Mesenteric fat pad (tissue), 1 donor: ENCODE measurements around the gene CHRNA4. TPM values are rescaled to one million over a fixed set of nuclear protein-coding genes. Genes with fewer than 3 reads are reported as not detected.
"Not testable (repeated sequence)": the region's sequence is repeated elsewhere in the genome, so short reads cannot be mapped to it uniquely, and the experiment has no call there.

Experiments used
- DNase-seq: peaks from one replicate; pipeline ENCODE4 v3.0.0-alpha.2; 2020; ENCODE audit warnings: low spot score
- total RNA-seq: library from RNA; stranded (reverse); fragmentation: NEBNext Ultra II Directional; extraction: Animal tissue kit (Norgen Biotek cat#: 25700); gene quantifications from one replicate; pipeline ENCODE4 v1.2.1, GENCODE V29; 2021
- donor health status: DM: yes; HTN: yes; CAD: no.

The CHRNA4 gene
- total RNA-seq, 1 donor from 2014 or later, result not detected

DNA sequence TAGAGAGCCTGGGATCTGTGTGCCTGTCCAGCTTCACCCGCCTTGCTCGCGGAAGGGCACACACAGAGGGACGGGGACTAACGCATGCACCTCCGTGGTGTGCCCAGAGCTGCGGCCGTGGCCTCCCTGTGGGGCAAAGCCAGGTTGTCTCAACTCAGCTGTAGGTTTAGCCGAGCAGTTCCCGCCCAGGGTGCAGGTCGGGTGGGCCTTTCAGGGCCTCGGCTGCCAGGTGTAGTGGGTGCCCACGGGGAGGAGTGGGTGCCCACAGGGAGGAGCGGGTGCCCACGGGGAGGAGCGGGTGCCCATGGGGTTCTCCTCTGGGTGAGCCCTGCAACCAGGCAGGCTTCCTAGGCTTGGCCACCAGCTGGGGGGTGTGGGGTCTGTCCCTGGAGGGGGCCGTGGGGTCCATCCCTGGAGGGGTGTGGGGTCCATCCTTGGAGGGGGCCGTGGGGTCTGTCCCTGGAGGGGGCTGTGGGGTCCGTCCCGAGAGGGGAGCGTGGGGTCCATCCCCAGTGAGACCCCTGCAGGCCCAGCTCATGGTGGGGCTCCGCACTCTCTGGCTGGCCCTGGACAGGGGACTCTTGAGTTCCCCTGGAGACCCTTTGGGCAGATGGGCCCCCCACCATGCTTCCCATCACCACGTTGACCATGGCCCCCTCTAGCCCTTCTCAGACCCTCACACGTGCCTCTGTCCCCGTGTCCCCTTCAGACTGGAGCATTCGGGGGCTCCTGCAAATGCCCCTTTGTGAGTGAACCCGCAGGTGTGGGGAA, 37.8 kb upstream of the CHRNA4 start:
- no peak for DNase-seq

DNA sequence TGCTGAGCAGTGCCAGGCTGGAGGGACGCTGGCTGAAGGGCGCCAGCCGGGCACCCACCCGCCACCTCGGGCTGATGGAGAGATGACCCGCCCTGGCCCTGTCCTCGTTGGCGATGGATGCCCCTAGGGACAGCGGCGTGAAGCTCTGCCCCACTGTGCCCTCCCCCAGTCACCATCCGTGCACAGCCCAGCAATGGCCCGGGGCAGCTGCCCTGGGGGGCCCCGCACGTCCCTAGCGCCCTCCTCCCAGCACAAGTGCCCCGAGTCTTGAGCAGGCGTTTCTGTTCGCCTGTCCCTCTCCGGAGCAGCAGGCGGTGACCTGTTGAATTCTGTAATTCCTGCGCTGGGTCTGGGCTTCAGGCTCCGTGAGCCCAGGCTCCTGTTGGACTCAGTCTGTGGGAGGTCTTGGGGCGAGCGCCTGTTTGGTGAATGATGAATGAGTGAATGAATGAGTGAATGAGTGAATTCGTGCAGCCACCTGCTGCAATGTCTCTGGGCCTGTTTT, 36.8 kb upstream of the CHRNA4 start:
- DNase-seq, result no peak

DNA sequence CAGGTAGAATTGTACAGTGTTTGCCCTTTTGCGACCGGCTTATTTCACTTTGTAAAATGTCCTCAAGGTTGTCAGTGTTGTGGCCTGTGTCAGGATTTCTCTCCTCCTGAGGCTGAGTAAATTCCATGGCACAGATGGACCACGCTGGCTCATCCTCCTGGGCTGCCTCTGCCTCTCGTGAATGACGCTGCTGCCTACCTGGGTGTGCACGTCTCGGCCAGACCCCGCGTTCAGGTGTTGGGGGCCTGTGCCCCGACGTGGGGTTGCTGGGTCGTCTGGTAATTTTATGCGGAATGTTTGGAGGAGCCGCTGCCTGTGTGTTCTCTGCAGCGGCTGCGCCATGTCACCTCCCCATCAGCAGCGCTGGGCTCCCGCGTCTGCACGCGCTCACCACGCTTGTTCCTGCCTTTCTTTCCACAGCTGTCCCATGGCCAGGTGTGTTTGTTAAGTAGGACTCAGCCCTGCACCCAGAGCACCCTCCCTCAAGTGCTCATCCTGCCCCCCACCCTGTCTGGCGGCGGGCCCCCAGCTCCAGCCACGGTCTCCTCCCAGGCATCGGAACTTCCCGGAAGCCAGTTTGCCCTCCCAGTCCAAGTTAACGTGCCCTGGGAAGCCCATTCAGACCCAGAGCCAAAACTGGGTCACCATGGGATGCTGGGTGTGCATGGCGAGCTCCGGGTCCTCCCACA, 36.1 kb upstream of the CHRNA4 start:
- DNase-seq, result no peak

DNA sequence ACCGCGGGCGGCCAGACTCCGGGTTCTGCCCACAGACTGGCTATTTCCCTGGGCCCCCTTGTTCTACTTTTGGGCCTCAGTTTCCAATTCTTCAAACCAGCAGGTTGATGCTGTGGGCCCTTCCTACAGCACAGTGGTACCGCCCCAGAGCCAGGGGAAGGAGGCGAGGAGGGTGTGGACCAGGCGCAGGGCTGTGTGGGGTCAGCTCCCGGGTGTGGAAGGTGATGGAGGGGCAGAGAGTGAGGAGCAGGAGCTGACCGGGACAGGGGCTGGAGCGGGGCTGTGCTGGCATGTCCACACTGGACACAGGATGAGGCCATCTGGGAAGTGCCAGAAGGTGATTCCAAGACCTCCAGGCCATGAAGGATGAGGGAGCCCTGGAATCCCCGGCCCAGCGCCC, 35.2 kb upstream of the CHRNA4 start:
- no peak for DNase-seq

DNA sequence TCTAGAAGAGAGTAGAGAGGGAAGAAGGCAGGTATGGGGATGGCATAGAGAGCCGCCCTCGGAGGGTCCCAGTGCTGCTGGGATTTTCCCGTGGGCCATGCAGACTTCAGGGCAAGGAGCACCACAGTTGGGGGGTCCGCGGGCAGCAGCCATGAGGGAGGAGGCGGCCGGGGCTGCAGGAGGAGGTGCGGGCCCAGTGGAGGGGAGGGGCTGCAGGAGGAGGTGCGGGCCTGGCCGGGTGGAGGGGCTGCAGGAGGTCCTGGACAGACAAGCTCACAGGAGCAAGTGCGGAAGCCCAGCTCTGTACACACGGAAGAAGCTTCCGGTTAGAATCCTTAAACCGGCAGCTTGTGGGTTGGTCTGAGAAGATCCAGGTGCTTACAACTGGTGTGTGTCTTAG, 34.6 kb upstream of the CHRNA4 start:
- no peak for DNase-seq

DNA sequence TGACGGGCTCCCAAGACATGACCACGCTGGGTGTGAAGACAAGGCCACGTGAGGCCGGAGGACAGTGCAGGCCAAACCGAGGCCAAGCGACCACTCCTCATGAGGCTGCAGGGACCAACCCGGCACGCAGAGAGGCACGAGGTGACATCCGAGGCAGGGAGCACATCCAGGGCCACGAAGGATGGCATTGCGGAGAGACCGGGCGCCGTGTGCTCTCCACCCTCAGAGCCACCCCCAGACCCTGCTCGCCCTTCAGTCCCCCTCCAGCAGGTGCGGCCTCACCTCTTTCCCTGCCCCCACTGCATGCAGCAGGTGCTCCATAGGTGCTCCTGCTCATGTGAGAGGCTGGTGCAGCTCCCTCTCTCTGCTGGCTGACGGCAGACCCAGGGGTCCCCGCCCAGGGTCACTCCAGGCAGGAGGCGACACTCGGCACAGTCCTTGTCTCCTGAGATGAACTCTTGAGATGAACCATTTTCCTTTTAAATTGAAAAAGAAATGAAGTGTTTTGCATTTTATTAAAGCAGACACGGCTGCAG, 33.8 kb upstream of the CHRNA4 start:
- no peak for DNase-seq

DNA sequence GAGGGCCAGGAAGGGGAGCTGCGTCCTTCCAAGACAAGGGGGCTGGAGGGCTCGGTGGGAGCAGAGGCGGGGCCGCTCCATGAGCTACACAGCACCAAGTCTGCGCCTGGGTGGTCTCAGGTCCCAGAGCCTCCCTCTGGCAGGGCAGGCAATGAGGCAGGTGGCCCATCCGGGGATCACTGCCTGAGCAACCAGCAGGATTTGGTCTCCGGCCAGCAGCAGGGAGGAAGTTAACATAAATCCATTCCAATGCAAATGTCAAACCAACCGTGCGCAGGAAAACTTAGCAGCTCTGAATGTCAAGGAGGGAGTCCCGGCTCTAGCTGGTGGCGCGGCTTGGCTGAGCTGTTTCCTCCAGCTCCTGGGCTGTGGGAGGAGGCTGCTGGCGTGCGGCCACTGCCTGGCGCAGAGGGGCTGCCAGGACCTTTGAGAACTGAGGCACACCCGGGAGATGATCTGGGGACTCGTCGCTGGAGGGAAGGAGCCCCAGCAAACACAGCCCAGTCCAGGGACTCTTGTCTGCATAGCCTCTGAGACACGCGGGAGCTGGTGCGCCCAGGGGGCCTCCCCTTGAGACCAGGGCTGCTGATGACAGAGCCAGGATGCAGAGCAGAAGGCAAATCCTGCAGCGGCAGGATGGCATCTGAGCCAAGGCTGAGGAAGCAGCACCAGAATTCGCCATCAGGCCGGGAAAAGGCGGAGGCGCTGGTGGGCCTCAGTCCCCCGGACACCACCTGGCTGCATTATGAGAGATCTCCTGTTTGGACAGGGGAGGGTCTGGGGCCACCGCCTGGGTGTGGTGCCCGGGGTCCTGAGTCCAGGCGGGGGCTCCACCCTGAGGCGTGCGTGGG, 33.1 kb upstream of the CHRNA4 start:
- no peak for DNase-seq

DNA sequence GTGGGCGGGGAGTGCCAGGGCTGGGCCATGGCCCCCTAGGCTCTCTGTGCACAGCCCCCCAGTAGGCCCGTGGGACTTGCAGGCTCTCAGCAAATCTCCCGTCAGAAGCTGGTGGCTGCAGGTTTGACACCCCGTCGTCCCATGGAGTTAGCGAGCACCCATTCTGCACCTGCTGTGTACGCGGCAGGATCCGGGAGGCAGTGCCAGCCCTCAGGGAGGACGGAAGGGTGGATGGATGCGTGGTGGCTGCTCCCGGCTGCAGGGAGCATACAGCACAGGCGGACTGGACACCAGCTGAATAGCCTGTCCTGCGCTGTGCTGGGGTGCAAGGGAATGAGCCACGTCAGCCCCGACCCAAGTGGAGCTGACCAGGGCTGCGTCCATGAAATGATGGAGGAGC, 32.4 kb upstream of the CHRNA4 start:
- no peak for DNase-seq

DNA sequence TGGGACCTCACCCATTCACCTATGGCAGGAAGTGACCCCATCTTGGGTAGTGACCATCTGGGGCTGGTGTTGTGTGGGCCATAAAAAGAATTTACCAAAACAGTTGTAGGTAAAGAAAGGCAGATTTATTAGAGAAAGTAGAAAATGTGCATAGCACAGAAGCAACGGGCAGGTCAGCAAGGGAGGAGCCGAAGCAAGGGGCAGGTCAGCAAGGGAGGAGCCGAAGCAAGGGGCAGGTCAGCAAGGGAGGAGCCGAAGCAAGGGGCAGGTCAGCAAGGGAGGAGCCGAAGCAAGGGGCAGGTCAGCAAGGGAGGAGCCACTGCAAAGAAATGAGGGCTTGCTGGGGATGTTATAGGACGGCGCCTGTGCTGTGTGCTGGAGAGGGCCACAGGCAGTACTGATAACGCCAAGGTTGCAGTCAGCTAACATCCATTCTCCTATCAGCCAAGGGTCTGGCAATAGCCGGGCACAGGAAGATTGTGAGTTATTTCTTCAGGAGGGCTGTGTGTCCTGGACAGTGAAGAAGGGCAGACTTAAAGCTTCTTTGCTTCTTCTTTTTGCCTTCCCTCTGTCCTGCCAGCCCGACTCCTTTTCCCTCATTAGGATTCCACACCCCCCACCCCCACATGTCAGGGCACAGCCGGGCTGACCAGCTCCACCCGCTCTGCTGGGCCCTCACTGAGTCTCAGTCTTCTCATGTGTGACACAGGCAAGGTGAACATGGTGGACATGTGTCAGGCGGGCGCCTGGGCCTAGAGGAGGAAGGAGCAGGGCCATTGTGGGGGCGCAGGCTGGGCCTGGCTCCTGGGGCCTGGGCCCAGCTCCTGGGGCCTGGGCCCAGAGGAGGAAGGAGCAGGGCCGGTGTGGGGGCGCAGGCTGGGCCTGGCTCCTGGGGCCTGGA, 31.6 kb upstream of the CHRNA4 start:
- no peak for DNase-seq

DNA sequence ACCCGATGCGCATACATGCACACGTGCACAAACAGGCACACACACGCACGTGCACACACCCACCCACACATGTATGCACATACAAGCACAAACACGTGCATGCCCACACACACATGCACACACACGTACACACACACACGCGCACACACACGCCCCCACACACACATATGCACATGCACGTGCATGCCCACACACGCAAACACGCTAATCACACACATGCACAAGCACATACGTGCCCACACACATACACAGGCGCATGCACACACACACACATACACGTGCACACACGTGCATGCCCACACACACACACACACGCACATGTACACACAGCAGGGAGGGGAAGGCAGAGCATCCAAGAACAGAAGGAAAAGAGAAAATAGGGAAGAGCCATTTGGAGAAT, 26.8 kb upstream of the CHRNA4 start:
- DNase-seq, result no peak

DNA sequence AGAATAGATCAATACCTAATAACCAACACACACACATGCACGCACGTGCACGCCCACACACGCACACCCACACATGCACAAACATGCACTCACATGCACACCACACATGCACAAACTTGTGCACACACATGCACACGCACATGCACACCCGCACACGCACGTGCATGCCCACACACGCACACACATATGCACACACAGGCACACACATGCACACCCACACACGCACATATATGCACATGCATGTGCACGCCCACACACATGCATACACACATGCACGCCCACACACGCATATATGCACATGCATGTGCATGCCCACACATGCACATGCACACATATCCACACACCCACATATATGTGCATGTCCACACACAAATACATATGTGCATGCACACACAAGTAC, 26.2 kb upstream of the CHRNA4 start:
- DNase-seq, result no peak

DNA sequence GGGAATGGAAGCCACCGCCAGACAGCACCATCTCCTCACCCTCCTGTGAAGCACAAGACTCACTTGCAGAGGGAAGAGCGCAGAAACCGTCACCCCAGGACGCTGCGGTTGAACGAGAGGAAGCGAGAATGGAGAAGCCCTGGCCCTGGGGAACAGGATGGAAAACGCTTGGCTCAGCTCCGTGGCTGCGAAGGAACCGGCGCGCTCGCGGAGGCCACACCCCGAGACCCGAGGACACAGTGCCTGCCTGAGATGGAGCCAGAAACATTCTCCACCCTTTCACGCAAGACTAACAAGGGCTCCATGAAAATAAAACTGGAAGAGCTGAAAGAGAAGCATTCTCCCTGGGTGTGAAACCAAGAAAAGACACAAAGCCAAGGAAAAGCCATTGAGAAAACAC, 25.3 kb upstream of the CHRNA4 start:
- no peak for DNase-seq

DNA sequence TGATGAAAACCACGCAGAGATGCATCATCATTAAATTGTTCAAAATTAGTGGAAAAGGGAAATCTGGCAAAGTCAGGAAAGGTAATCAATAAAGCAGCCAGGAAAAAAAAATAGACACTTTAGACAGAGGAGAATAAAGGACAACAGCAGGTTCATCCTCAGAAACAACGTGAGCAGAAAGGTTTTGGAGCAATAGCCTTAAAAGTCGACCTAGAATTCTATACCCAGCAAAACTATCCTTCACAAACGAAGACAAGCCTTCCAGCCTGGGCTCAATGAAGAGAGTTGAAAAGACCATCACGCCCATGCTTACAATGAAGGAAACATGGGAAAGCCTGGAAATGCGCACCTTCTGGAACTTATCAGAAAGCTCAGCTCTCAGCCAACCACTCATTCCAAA, 24.7 kb upstream of the CHRNA4 start:
- DNase-seq, result no peak

DNA sequence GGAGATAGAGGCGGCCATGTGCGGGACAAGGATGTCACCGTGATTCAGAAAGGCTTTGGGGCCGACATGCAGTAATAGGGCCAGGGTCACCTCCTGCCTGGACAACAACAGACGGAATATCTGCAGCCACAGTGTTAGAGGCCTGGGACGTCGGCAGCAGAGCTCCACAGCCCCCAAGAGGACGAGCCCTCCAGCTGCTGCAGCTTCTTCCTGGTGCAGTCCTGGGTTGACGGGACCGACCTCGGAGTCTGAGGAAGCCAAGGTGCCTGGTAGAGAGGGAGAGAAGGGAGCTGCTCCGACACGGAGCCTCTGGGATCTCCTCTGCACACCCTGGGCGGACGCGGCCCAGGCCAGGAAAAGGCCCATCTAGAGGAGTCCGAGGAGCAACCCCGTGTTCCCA, 23.2 kb upstream of the CHRNA4 start:
- no peak for DNase-seq

DNA sequence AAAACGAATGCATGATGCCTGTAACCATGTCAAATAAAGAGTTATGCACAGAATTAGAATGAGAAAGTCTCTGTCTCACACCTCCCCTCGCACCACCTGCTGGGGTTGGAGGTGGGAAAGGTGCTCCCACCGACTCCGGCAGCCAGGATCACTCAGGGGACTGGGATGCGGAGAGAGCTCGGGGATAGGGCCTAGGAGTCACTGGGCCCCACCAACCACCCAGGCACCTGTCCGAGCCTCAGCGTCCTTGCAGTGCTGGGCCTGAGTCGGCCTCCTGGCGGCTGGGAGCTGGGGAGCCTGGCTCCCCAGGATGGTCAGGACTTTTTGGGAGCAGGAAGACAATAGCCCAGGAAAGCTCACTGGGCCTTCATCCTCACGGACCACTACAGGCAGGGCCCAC, 22.4 kb upstream of the CHRNA4 start:
- DNase-seq, result no peak

DNA sequence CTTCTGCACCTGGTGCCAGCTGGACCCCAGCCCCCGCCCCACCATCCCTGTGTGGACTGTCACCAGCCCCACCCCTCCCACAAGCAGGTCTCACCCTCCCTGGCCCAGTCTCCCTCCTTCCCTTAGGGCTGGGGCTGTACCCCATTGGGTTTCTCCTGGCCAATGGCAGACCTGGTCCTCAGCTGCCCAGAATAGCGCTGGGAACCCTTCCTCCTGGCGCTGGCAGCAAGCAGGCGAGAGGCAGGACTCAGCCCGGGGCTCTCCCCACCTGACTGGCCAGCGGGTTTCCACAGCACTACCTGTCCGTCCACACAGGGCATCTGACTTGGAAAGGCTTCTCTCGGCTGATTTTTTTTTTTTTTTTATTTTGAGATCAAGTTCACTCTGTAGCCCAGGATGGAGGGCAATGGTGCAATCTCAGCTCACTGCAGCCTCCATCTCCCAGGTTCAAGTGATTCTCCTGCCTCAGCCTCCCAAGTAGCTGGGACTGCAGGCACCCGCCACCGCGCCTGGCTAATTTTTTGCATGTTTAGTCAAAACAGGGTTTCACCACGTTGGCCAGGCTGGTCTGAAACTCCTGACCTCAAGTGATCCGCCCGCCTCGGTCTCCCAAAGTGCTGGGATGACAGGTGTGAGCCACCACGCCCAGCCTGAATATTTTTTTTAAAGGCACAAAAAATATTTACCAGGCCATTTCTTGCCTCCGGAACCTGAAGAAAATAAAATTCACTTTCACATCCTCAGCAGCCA, 21.6 kb upstream of the CHRNA4 start:
- no peak for DNase-seq

DNA sequence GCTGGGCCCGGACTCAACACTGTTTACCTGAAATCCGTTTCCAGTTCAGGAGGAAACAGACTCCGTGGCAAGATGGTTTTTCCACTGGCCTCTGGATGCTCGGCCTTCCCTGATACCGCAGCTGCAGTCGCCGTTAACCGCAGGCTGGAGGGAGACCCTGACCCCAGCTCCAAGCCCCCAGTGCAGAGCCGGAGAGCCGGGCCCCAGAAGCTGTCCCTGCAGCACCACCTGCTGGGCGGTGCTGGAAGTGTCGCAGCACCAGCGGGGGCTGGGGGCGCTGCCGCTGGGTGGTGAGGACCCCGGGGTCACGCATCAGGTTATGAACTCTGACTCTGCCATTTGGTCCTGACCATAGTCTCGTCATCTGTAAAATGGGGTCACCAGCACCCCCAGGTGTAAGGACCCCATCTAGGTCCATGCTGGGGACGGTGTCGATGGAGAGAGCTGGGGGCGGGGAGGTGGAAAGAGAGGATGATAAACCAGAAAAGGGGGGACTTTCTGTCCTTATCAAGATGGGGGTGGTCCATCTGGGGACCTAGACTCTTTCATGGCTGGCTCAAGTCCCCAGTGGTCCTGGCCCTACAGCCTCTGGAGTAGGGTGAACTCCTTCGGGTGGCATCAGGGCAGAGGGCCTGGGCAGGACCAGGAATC, 20.8 kb upstream of the CHRNA4 start:
- DNase-seq, result no peak

DNA sequence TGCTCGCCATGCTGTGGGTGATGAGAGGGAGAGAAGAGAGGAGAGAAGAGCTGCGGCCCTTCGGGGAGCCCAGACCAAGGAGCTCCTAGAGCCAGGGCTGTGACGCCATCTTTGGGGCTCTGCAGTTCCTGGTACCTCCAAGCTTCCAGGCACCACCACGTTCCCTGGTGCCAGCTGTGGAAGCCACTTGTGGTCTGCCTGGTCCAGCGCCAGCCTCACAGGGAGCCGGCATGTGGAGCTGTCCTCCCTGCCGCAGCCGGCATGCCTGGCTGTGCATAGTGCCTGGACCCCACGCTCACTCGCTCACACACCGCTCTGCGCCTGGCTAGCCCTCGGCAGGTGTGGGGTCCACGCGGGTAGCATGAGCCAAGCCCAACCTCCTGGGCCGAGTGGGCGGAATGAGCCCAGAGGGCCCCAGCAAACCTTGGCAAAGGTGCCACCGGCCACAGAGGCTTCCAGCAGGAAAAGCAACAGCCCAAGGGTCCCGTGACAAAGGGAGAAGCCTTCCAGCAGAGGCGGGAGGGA, 19.3 kb upstream of the CHRNA4 start:
- no peak for DNase-seq

DNA sequence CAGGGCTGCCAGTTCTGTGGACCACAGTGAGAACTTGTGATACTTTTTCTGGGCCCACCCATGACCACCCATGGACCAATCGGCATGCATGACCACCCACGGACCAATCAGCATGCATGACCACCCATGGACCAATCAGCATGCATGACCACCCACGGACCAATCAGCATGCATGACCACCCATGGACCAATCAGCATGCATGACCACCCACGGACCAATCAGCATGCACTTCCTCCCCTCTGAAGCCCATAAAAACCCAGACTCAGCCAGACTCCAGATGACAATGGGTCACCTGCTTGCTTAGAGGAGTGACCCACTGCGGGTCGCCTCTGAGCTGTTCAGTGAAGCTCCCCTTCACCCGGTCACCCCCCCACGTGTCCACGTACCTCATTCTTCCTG, 18.7 kb upstream of the CHRNA4 start:
- DNase-seq, result not testable (repeated sequence)
